Activated CD4-positive, alpha-beta T cell treated with anti-CD3 and anti-CD28 coated beads, Interleukin-2, amount 10 ng/mL, durations not matched to agents 24 days and 14 days (primary cell): ENCODE results near the gene MYH8. TPM values are rescaled to one million over a fixed set of nuclear protein-coding genes. Genes with fewer than 3 reads are reported as not detected.

Experiments used
- DNase-seq: peaks from one replicate; pipeline ENCODE4 v3.0.0; 2022
- H3K27ac Mint-ChIP-seq: one replicate; pipeline ENCODE4 v1.8.0; 2022; ENCODE audit warnings: mild to moderate bottlenecking, mixed read lengths
- H3K27me3 Mint-ChIP-seq: one replicate; pipeline ENCODE4 v1.8.0; 2022; ENCODE audit warnings: mixed read lengths
- H3K36me3 Mint-ChIP-seq: one replicate; pipeline ENCODE4 v1.8.0; 2022; ENCODE audit warnings: low read depth, mild to moderate bottlenecking, mixed read lengths
- H3K4me1 Mint-ChIP-seq: one replicate; pipeline ENCODE4 v1.8.0; 2021; ENCODE audit warnings: mixed read lengths
- H3K4me3 Mint-ChIP-seq: one replicate; pipeline ENCODE4 v1.8.0; 2022; ENCODE audit warnings: mild to moderate bottlenecking, moderate library complexity, mixed read lengths
- H3K9me3 Mint-ChIP-seq: one replicate; pipeline ENCODE4 v1.8.0; 2021; ENCODE audit warnings: mixed read lengths
- intact Hi-C: fragments of 100-400 bp; cut with micrococcal nuclease; formaldehyde crosslinking; loops from one replicate; pipeline ENCODE4 v1.15.1; 2023
- total RNA-seq: library from RNA; stranded (reverse); gene quantifications from 2 replicates; pipeline ENCODE4 v1.2.3, GENCODE V29; 2022

Gene MYH8
- total RNA-seq, 1 donor from 2014 or later, result not detected

DNA sequence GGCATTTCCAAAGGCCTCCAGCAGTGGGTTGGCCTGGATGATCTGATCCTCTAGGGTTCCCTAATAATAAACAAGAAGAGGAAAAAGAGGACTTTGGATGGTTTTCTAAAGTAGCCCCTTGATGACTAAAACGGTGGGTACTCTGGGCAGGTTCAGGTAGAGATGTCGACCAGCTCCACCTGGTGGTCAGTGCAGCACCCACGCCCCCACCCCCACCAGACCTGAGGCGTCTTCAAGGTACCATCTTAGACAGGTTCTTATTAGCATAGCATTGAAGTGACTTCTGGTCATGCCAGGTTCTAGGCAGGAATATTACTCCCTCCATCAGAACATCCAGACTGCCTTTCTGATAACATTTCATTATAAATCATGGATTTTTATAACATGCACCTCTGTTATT is 64.0 kb downstream of the MYH8 start:
- H3K4me3 Mint-ChIP-seq, result no peak overlapping the region
- H3K36me3 Mint-ChIP-seq, result no peaks in the 10 kb centered on the region
- no peaks in the 10 kb centered on the region for H3K27me3 Mint-ChIP-seq
- H3K27ac Mint-ChIP-seq, result no peak overlapping the region
- DNase-seq, result peak; percentile 57
- no peaks in the 10 kb centered on the region for H3K9me3 Mint-ChIP-seq
- H3K4me1 Mint-ChIP-seq, result no peaks in the 10 kb centered on the region
- intact Hi-C loops, result no loop called here

DNA sequence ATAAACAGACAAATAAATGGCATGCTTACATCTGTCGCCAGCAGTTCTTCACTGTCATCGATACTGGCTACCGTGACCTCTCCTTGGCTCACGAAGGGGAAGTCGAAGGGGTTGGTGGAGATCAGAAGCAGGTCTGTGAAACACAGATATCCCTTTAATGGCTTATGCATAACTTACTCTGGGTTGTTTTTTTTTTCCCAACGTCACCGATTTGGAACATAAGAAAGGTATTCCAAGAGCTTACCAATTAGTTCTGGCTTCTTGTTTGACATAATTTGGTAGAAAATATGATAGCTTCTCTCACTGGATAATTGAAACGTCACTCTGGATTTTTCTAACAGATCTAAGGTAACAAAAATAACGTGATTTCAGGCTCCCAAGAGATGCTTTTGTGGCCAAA is 67.1 kb downstream of the MYH8 start:
- Mint-ChIP-seq H3K9me3 (no peaks in the 10 kb centered on the region), H3K27ac (no peak overlapping the region), H3K4me3 (no peak overlapping the region), H3K4me1 (no peaks in the 10 kb centered on the region), H3K27me3 (no peaks in the 10 kb centered on the region), H3K36me3 (no peaks in the 10 kb centered on the region)
- intact Hi-C loops, result no loop called here
- no peak for DNase-seq

DNA sequence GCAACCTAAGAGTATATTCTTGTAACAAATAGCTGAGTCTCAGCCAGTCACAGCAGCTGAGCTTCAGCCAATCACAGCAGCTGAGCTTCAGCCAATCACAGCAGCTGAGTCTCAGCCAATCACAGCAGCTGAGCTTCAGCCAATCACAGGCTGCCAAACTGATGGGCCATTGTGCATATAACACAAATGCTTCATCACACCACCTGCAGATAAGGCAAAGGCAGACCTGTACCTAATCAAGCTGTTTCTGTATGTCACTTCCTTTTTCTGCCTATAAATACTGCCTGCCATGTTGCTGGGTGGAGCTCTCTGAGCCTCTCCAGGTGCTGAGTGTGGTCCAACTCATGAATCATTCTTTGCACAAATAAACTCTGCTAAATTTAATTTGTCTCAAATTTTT is 68.9 kb downstream of the MYH8 start:
- Mint-ChIP-seq H3K27ac (no peak overlapping the region), H3K4me3 (no peak overlapping the region), H3K27me3 (no peaks in the 10 kb centered on the region), H3K4me1 (no peaks in the 10 kb centered on the region), H3K36me3 (no peaks in the 10 kb centered on the region), H3K9me3 (no peaks in the 10 kb centered on the region)
- intact Hi-C loops, result no loop called here
- DNase-seq, result no peak

DNA sequence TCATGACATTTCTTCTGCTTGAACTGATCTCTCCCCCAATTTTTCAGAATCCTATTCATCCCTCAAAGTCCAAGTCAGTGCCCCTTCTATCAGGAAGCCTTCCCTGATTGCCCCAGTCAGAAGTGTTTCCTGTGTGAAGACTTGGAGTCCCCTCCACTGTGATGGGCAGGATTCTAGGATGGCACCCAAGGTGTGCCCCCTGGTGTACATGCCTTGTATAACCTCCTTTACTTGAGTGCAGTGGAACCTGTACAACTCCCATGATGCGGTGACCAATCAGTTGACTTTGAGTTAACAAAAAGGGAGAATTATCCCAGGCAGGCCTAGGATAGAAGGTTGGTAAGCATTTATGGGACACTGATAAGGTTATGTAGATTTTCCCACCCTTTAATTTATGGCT is 72.3 kb downstream of the MYH8 start:
- intact Hi-C loops, result no loop called here
- H3K4me1 Mint-ChIP-seq, result no peaks in the 10 kb centered on the region
- DNase-seq, result no peak

DNA sequence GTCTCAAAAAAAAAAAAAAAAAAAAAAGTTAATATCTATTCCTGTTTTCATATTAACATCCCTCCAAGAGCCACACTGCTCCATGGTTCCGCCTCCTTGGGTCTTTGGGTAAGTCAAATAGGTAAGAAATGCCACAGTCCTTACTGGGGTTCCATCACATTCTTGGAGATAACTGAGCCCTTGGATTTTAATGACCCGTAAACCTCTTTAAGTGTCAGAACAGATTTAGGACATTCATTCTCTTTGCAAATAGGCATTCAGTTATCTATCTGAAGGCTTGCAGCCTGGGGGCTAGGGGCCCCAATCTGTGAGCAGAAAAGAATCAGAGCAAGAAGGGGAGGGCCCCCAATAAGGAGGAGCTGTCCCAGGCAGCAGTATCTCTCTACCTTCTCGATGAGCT is 76.9 kb downstream of the MYH8 start:
- DNase-seq, result no peak
- Mint-ChIP-seq H3K27me3 (no peaks in the 10 kb centered on the region), H3K4me1 (no peaks in the 10 kb centered on the region), H3K9me3 (no peaks in the 10 kb centered on the region), H3K4me3 (no peak overlapping the region), H3K36me3 (no peaks in the 10 kb centered on the region), H3K27ac (no peak overlapping the region)
- intact Hi-C loops, result no loop called here

More for the DNA sequence above, 72.3 kb downstream of the MYH8 start:
- Mint-ChIP-seq H3K36me3 (no peaks in the 10 kb centered on the region), H3K27ac (no peak overlapping the region), H3K27me3 (no peaks in the 10 kb centered on the region), H3K4me3 (no peak overlapping the region), H3K9me3 (no peaks in the 10 kb centered on the region)

Other genes starting within 250 kb of the MYH8 start
- gene GAS7, start 223.3 kb downstream of the MYH8 start, total RNA-seq, result 0.21 and 0.26 TPM in 2 replicates
- not detected in 2 replicates for gene MYH13, start 48.9 kb downstream of the MYH8 start, total RNA-seq
- not detected in 2 replicates for gene MYH4, start 47.6 kb upstream of the MYH8 start, total RNA-seq
- not detected in 2 replicates for gene MYH1, start 96.6 kb upstream of the MYH8 start, total RNA-seq
- not detected in 2 replicates for gene MYH2, start 127.7 kb upstream of the MYH8 start, total RNA-seq
- 7.0 and 8.1 TPM in 2 replicates for gene MYH3, start 235.4 kb upstream of the MYH8 start, total RNA-seq